ENCODE measurements around the gene SMIM35.

GRCh38 chr11:118004543-118005223 lies 82.1 kb downstream of the SMIM35 start:
- TF ChIP-seq, protein P1, sequence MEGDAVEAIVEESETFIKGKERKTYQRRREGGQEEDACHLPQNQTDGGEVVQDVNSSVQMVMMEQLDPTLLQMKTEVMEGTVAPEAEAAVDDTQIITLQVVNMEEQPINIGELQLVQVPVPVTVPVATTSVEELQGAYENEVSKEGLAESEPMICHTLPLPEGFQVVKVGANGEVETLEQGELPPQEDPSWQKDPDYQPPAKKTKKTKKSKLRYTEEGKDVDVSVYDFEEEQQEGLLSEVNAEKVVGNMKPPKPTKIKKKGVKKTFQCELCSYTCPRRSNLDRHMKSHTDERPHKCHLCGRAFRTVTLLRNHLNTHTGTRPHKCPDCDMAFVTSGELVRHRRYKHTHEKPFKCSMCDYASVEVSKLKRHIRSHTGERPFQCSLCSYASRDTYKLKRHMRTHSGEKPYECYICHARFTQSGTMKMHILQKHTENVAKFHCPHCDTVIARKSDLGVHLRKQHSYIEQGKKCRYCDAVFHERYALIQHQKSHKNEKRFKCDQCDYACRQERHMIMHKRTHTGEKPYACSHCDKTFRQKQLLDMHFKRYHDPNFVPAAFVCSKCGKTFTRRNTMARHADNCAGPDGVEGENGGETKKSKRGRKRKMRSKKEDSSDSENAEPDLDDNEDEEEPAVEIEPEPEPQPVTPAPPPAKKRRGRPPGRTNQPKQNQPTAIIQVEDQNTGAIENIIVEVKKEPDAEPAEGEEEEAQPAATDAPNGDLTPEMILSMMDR (IDR thresholded peaks at IDR 0.05; ENCODE audit: insufficient read depth, low read length), result no peak
- TF ChIP-seq POLR2AphosphoS5 (IDR thresholded peaks at IDR 0.05; ENCODE audit: low read depth), result no peak
- TF ChIP-seq SPI1 (IDR thresholded peaks at IDR 0.05; ENCODE audit: borderline replicate concordance, low read depth), result no peak
- TF ChIP-seq REST (IDR thresholded peaks at IDR 0.05; ENCODE audit: insufficient replicate concordance, low read depth), result no peak
- no peak for TF ChIP-seq GABPA (IDR thresholded peaks at IDR 0.05; ENCODE audit: low read depth)

Measured in HL-60 (cell line).